GM18519 (cell line): ENCODE measurements around the gene MFN2.

Experiments
- ATAC-seq: cut with Tn5 transposase; IDR thresholded peaks from one replicate; pipeline ENCODE4 v1.9.1; 2021; ENCODE audit warnings: mild to moderate bottlenecking, moderate library complexity; ENCODE audit not compliant: unreplicated experiment, low FRiP score

Gene MFN2

DNA sequence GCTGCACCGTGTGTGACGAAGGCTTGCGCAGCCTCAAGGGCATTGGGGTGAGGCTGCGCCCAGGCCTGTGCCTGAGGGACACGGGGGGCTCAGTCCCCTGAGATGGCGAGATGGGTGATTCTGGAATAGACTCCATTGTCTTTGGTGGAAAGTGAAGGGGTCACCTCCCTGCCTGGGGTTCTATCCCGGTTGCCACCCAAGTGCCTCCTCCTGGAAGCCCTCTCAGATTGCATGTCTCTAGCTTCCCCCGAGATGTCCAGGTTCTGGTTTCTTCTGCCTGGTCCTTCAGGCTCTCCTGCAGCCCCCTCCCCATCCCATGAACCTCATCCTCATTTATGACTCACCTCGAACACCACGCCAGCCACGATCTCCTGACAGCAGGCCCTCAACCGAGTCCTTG lies 22.3 kb upstream of the MFN2 start:
- ATAC-seq = no peak

GRCh38 chr1:11960276-11960675 lies 20.0 kb upstream of the MFN2 start:
- ATAC-seq = no peak

GRCh38 chr1:11960715-11961114 lies 19.5 kb upstream of the MFN2 start:
- no peak for ATAC-seq

GRCh38 chr1:11961230-11961629 lies 19.0 kb upstream of the MFN2 start:
- no peak for ATAC-seq

- no peak for ATAC-seq
Observed at GRCh38 chr1:11963622-11964021, 16.6 kb upstream of the MFN2 start.

- no peak for ATAC-seq
Observed at GRCh38 chr1:11964656-11965055, 15.6 kb upstream of the MFN2 start.

- no peak for ATAC-seq
Observed at GRCh38 chr1:11967028-11967547, 13.2 kb upstream of the MFN2 start.

DNA sequence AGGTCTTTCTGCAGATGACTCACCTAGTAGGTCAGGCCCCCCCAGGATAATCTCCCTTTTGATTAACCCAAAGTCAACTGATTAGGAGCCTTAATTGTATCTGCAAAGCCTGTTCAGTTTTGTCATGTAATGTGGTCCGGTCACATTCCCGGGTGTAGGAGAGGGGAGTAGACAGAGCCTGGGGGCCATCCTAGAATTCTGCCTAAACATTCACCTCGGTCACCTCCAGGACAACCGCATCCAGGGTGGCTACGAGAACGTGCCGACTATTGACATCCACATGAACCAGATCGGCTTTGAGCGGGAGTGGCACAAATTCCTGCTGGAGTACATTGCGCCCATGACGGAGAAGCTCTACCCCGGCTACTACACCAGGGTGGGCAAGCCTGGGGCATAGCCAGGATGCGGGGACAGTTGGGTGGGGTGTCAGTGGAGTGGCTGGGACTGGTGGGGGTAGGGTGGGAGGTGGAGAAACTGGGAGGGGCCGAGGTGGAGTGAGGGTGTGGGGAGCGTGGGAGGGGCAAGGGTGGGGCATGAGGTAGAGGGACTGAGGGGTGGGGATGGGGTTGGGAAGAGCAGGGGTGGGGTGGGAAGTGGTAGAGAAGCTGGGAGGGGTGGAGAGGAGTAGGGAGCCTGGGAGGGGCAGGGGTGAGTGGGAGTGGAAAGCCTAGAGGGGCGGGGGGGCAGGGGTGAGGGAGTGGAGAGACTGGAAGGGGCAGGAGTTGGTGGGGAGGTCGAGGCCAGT lies 9.6 kb upstream of the MFN2 start:
- no peak for ATAC-seq

DNA sequence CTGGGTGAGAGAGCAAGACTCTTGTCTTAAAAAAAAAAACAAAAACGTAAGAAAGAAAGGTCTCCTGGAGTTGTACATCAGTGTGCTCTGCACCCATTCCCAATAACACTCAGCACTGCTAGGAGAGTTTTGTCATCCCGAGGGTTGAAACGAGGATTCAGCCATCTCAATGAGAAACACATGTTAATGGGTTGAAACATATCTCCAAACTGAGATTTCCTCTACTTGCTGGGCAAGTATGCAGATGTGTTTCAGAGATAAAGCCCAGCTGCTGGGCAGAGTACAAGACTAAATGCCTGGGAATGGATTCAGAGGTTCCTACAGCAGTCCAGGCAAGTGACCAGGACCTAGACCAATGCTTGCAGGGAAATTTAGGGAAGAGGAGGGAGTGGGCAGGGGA lies 2.6 kb upstream of the MFN2 start:
- ATAC-seq = no peak

GRCh38 chr1:11978301-11978700 lies 1.9 kb upstream of the MFN2 start:
- no peak for ATAC-seq

- no peak for ATAC-seq
Observed at GRCh38 chr1:11979028-11979850, 1.0 kb upstream of the MFN2 start.

DNA sequence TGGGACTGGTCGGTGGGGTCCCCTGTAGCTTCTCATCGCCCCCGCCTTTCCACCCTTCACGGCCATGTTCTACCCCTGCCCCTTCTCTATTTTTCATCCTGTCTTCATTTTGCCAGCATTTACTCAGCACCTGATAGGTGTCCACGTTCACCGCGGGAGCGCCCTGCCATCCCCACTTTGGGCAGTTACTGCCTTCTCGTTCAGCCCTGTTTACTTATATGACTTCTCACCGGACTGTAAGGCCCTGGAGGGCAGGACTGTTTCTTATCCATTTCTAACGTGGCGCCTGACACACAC lies 380 bp downstream of the MFN2 start:
- ATAC-seq = no peak

- no peak for ATAC-seq
Observed at GRCh38 chr1:11981378-11982009, 1.2 kb downstream of the MFN2 start.

- ATAC-seq = no peak
Observed at GRCh38 chr1:11982010-11982392, 1.8 kb downstream of the MFN2 start.

DNA sequence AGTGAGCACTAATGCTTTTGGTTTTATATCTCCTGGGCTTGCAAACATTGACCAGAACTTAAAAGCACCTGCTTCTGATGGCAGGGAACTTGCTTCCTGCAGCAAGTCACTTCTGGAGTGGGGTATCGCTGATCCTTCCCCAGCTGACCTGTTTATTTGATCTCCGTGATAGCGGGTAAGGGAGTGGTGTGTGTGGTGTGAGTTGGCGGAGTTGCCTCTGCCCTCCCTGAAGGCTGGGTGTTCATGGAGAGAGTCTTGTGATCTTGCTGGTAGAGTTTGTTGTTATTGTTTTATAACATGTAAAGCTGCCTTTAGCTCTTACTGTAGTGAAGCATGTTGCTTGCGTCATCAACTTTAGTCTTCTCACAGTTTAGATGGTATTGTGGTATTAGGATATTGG lies 3.9 kb downstream of the MFN2 start:
- no peak for ATAC-seq

GRCh38 chr1:11984576-11984975 lies 4.3 kb downstream of the MFN2 start:
- ATAC-seq = no peak

DNA sequence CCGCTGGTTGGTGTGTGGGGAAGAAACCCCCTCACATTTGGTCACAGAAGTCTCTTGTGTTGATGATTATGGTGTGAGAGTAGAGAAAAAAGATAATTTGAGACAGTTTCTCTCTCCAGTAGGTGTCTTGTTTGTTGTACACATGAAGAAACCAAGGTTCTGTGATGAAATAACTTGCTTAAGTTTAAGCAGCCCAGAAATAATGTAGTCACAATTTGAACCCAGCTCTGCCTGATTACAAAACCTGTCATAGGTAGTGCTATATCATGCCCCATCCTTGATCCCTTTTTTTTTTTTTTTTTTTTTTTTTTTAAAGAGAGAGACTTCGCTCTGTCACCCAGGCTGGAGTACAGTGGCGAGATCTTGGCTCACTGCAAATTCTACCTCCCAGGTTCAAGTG lies 4.9 kb downstream of the MFN2 start:
- ATAC-seq = no peak

GRCh38 chr1:11985851-11986250 lies 5.6 kb downstream of the MFN2 start:
- no peak for ATAC-seq

- no peak for ATAC-seq
Observed at GRCh38 chr1:11989669-11990068, 9.4 kb downstream of the MFN2 start.

GRCh38 chr1:11990303-11991032 lies 10.2 kb downstream of the MFN2 start:
- ATAC-seq = no peak
